H1 (cell line): ENCODE measurements around the gene SIKE1. TPM values are rescaled to one million over a fixed set of nuclear protein-coding genes. Genes with fewer than 3 reads are reported as not detected.

Experiments used
- ASH2L ChIP-seq: fragments of 200-600, 300-600 bp; sonication (generic); IDR thresholded peaks from one replicate; pipeline ENCODE4 v1.7.1; 2017; ENCODE audit warnings: low read length
- ATF3 ChIP-seq: IDR thresholded peaks from 2 replicates; pipeline ENCODE4 v1.6.1; 2011; ENCODE audit warnings: low read depth, mild to moderate bottlenecking, low read length; ENCODE audit not compliant: insufficient read depth
- BCL11A ChIP-seq, 2 experiments: IDR thresholded peaks; one replicate each; pipeline ENCODE4 v1.6.1; 2011; ENCODE audit warnings: low read depth in 2 of 2, low read length in 2 of 2, mild to moderate bottlenecking in 2 of 2
- CBX8 ChIP-seq: fragments of 300-800, 300-1000 bp; sonication (generic); IDR thresholded peaks from 2 replicates; pipeline ENCODE4 v1.7.1; 2016; ENCODE audit warnings: low read depth, low read length, borderline replicate concordance
- CHD1 ChIP-seq: IDR thresholded peaks from 2 replicates; pipeline ENCODE4 v1.6.1; 2012; ENCODE audit warnings: low read depth, low read length, improper control_type of control experiment
- CHD2 ChIP-seq: IDR thresholded peaks from 2 replicates; pipeline ENCODE4 v1.6.1; 2012; ENCODE audit warnings: low read length, improper control_type of control experiment
- CREB1 ChIP-seq: IDR thresholded peaks from 2 replicates; pipeline ENCODE4 v1.6.1; 2012; ENCODE audit warnings: inconsistent platforms
- GABPA ChIP-seq: IDR thresholded peaks from 2 replicates; pipeline ENCODE4 v1.6.1; 2011; ENCODE audit warnings: mild to moderate bottlenecking, low read length, moderate library complexity, borderline replicate concordance; ENCODE audit not compliant: insufficient read depth
- GTF2F1 ChIP-seq: IDR thresholded peaks from 2 replicates; pipeline ENCODE4 v1.6.1; 2012; ENCODE audit warnings: low read depth, low read length, improper control_type of control experiment, borderline replicate concordance
- JUN ChIP-seq: IDR thresholded peaks from 2 replicates; pipeline ENCODE4 v1.6.1; 2011; ENCODE audit warnings: low read depth, mild to moderate bottlenecking, improper control_type of control experiment, low read length
- KDM5A ChIP-seq: fragments of 200-600 bp; IDR thresholded peaks from 2 replicates; pipeline ENCODE4 v1.7.1; 2012; ENCODE audit warnings: mild to moderate bottlenecking, low read length, inconsistent platforms, mixed read lengths
- MAX ChIP-seq: IDR thresholded peaks from 2 replicates; pipeline ENCODE4 v1.6.1; 2012; ENCODE audit warnings: inconsistent platforms
- NRF1 ChIP-seq: IDR thresholded peaks from 2 replicates; pipeline ENCODE4 v1.6.1; 2011; ENCODE audit warnings: mild to moderate bottlenecking, low read depth, low read length, improper control_type of control experiment
- POLR2A ChIP-seq, 2 experiments: IDR thresholded peaks; 1 replicate in 1 of 2; 2 replicates in 1 of 2; pipeline ENCODE4 v1.6.1; 2011; ENCODE audit warnings: low read depth in 2 of 2, low read length in 2 of 2, mild to moderate bottlenecking in 2 of 2; ENCODE audit errors: control extremely low read depth in 1 of 2
- POLR2AphosphoS5 ChIP-seq: IDR thresholded peaks from 2 replicates; pipeline ENCODE4 v1.6.1; 2011; ENCODE audit warnings: low read depth, low read length
- POU5F1 ChIP-seq: IDR thresholded peaks from 2 replicates; pipeline ENCODE4 v1.6.1; 2011; ENCODE audit warnings: low read depth, mild to moderate bottlenecking, low read length, moderate library complexity
- RAD21 ChIP-seq, 2 experiments: IDR thresholded peaks in 1 of 2; conservative IDR thresholded peaks in 1 of 2; 2 replicates each; pipeline ENCODE4 v1.6.1; 2011; ENCODE audit warnings: low read depth in 2 of 2, low read length in 2 of 2, improper control_type of control experiment in 1 of 2, inconsistent platforms in 1 of 2, mild to moderate bottlenecking in 1 of 2, moderate library complexity in 1 of 2
- RBBP5 ChIP-seq: IDR thresholded peaks from 2 replicates; pipeline ENCODE4 v1.7.1; 2012; ENCODE audit warnings: low read depth, mild to moderate bottlenecking, inconsistent platforms, low read length, moderate library complexity, borderline replicate concordance
- RFX5 ChIP-seq: IDR thresholded peaks from 2 replicates; pipeline ENCODE4 v1.6.1; 2011; ENCODE audit warnings: low read depth, low read length, improper control_type of control experiment, borderline replicate concordance
- SIN3A ChIP-seq, 2 experiments: IDR thresholded peaks in 1 of 2; conservative IDR thresholded peaks in 1 of 2; 2 replicates each; pipeline ENCODE4 v1.6.1; 2011 to 2012; ENCODE audit warnings: low read length in 2 of 2, improper control_type of control experiment in 1 of 2, low read depth in 1 of 2, mild to moderate bottlenecking in 1 of 2
- SRF ChIP-seq: IDR thresholded peaks from 2 replicates; pipeline ENCODE4 v1.6.1; 2011; ENCODE audit warnings: mild to moderate bottlenecking, low read depth, low read length, moderate library complexity
- TAF1 ChIP-seq: IDR thresholded peaks from 2 replicates; pipeline ENCODE4 v1.6.1; 2011; ENCODE audit warnings: mild to moderate bottlenecking, low read depth, low read length
- TBP ChIP-seq: IDR thresholded peaks from 2 replicates; pipeline ENCODE4 v1.6.1; 2011; ENCODE audit warnings: low read depth, low read length, improper control_type of control experiment
- YY1 ChIP-seq: IDR thresholded peaks from 2 replicates; pipeline ENCODE4 v1.6.1; 2011; ENCODE audit warnings: low read depth, mild to moderate bottlenecking, low read length
- polyA plus RNA-seq, 7 experiments: library from polyadenylated mRNA; depleted of rRNA in 3 of 7; stranded (reverse) in 5 of 7; unstranded in 2 of 7; fragments of >200 nt in 5 of 7; fragments of 200-250 nt in 2 of 7; gene quantifications; 1 replicate in 5 of 7; 2 replicates in 1 of 7; 4 replicates in 1 of 7; pipeline versions ENCODE4 v1.2.1 to v1.2.3, GENCODE V29; 2011 to 2013; ENCODE audit warnings: missing spikeins in 2 of 7, mixed read lengths in 2 of 7
- total RNA-seq: library from RNA; stranded (reverse); fragmentation: NEBNext Ultra II Directional; extraction: Animal tissue kit (Norgen Biotek cat#: 25700); gene quantifications from 2 replicates; pipeline ENCODE4 v1.2.1, GENCODE V29; 2021

The SIKE1 gene
- total and polyA plus RNA-seq, 2 of the 8 experiments (the other 6 are each of a cell fraction or from before 2014, with no cell fraction given): 20.5 to 79.9 TPM

- peak; percentile 90 for TF ChIP-seq TBP
- TF ChIP-seq GTF2F1: no peak
- TF ChIP-seq YY1: no peak
- TF ChIP-seq CREB1: peak; percentile 97
- TF ChIP-seq NRF1: peak; percentile 72
- TF ChIP-seq CBX8: no peak
- peak; percentile 81 to 87 for TF ChIP-seq SIN3A (conservative IDR thresholded peaks at IDR 0.05 in 1 of 2, IDR thresholded peaks at IDR 0.05 in 1 of 2; ENCODE audit: low read depth in 1 of 2, low read length in 2 of 2)
- peak in 1 of 2 experiments; percentile 96; a peak in 2 of 3 replicates for TF ChIP-seq POLR2A (IDR thresholded peaks at IDR 0.05; ENCODE audit: control extremely low read depth in 1 of 2, low read depth in 2 of 2, low read length in 2 of 2)
- TF ChIP-seq RAD21 (IDR thresholded peaks at IDR 0.05 in 1 of 2, conservative IDR thresholded peaks at IDR 0.05 in 1 of 2; ENCODE audit: low read depth in 2 of 2, low read length in 2 of 2): peak; percentile 3 to 4; a peak in 1 of 4 replicates
- TF ChIP-seq TAF1: peak; percentile 92
- peak; percentile 84 for TF ChIP-seq RBBP5
- TF ChIP-seq CHD2: no peak
- peak; percentile 74 for TF ChIP-seq KDM5A
- TF ChIP-seq RFX5: no peak
- peak; percentile 96 for TF ChIP-seq POLR2AphosphoS5
- TF ChIP-seq ASH2L: peak; percentile 84
- no peak for TF ChIP-seq CHD1
- TF ChIP-seq SRF: peak; percentile 48; the same call in 1 of the 2 replicates
- no peak for TF ChIP-seq POU5F1
- peak; percentile 66; the same call in 1 of the 2 replicates for TF ChIP-seq GABPA
- peak; percentile 75 for TF ChIP-seq MAX
- no peak for TF ChIP-seq ATF3
- no peak for TF ChIP-seq JUN
- no peak for TF ChIP-seq BCL11A (IDR thresholded peaks at IDR 0.05; ENCODE audit: low read depth in 2 of 2, low read length in 2 of 2)
These were observed at the start of gene SIKE1 (continued) for GRCh38 chr1:114780344-114781226.
